Stimulated activated CD8-positive, alpha-beta memory T cell treated with anti-CD3 and anti-CD28 coated beads, Interleukin-15, amount 100 ng/mL, for 4 hours (primary cell): ENCODE data around the gene GRB7.
"Not testable (repeated sequence)": the region's sequence is repeated elsewhere in the genome, so short reads cannot be mapped to it uniquely, and the experiment has no call there.

Source experiments
- DNase-seq, 2 donors: peaks; one replicate each; pipeline ENCODE4 v3.0.0-alpha.2; 2020; ENCODE audit warnings: low read depth in 2 of 2

GRB7 gene

GRCh38 chr17:39732586-39732985 lies 5.2 kb upstream of the GRB7 start:
- DNase-seq, result no peak

GRCh38 chr17:39735882-39736281 lies 1.9 kb upstream of the GRB7 start:
- DNase-seq, result no peak

- no peak for DNase-seq
Measured at GRCh38 chr17:39736319-39737165, 1.2 kb upstream of the GRB7 start.

- DNase-seq, result no peak
Measured at GRCh38 chr17:39737206-39737759, 455 bp upstream of the GRB7 start.

GRCh38 chr17:39738568-39738901 lies 797 bp downstream of the GRB7 start:
- peak in 1 of 2 donors; percentile 15 for DNase-seq

GRCh38 chr17:39738983-39739884 lies 1.5 kb downstream of the GRB7 start:
- DNase-seq, result no peak

GRCh38 chr17:39739885-39740356 lies 2.2 kb downstream of the GRB7 start:
- no peak for DNase-seq

GRCh38 chr17:39740357-39741111 lies 2.8 kb downstream of the GRB7 start:
- no peak for DNase-seq

- DNase-seq, result no peak
Measured at GRCh38 chr17:39742126-39742855, 4.6 kb downstream of the GRB7 start.

GRCh38 chr17:39742856-39743436 lies 5.2 kb downstream of the GRB7 start:
- no peak for DNase-seq

GRCh38 chr17:39744075-39744835 lies 6.5 kb downstream of the GRB7 start:
- no peak for DNase-seq

- DNase-seq, result no peak
Measured at GRCh38 chr17:39744836-39745215, 7.1 kb downstream of the GRB7 start.

GRCh38 chr17:39745335-39746144 lies 7.8 kb downstream of the GRB7 start:
- no peak for DNase-seq

- no peak for DNase-seq
Measured at GRCh38 chr17:39746145-39746461, 8.4 kb downstream of the GRB7 start.

GRCh38 chr17:39747745-39748144 lies 10.0 kb downstream of the GRB7 start:
- DNase-seq, result no peak

- not testable (repeated sequence) for DNase-seq
Measured at GRCh38 chr17:39748444-39749034, 10.8 kb downstream of the GRB7 start.

- no peak for DNase-seq
Measured at GRCh38 chr17:39750131-39751015, 12.6 kb downstream of the GRB7 start.
